Upper lobe of left lung (tissue), 6 donors: Measurements from ENCODE around the gene HACD4. TPM values are rescaled to one million over a fixed set of nuclear protein-coding genes. Genes with fewer than 3 reads are reported as not detected.

Experiments
- ATAC-seq, 2 donors: fragments of 200-7000 bp; cut with Tn5 transposase; one replicate each; pipeline ENCODE4 v1.9.1; 2022; ENCODE audit warnings: mild to moderate bottlenecking in 2 of 2, moderate library complexity in 2 of 2; ENCODE audit not compliant: low FRiP score in 2 of 2
- DNase-seq, 2 donors: peaks; one replicate each; pipeline ENCODE4 v3.0.0-alpha.2; 2019 to 2020
- H3K27ac ChIP-seq, 4 donors: fragments of 200-600 bp; sonication (generic); one replicate each; pipeline ENCODE4 v1.5.1; 2016 to 2019
- H3K27me3 ChIP-seq, 4 donors: fragments of 200-600 bp; sonication (generic); one replicate each; pipeline ENCODE4 v1.5.1; 2017 to 2019
- H3K36me3 ChIP-seq, 4 donors: fragments of 200-600 bp; sonication (generic); one replicate each; pipeline ENCODE4 v1.5.1; 2016 to 2019
- H3K4me1 ChIP-seq, 4 donors: fragments of 200-600 bp; sonication (generic); one replicate each; pipeline ENCODE4 v1.5.1; 2018 to 2019
- H3K4me3 ChIP-seq, 4 donors: fragments of 200-600 bp; sonication (generic); one replicate each; pipeline ENCODE4 v1.5.1; 2017 to 2019; ENCODE audit warnings: mild to moderate bottlenecking in 2 of 4, moderate library complexity in 1 of 4
- H3K9me3 ChIP-seq, 4 donors: fragments of 200-600 bp; sonication (generic); one replicate each; pipeline ENCODE4 v1.5.1; 2018 to 2019
- EP300 ChIP-seq, 4 donors: sonication (generic); formaldehyde crosslinking; IDR thresholded peaks; one replicate each; pipeline ENCODE4 v1.5.1; 2017; ENCODE audit warnings: antibody characterized with exemption in 4 of 4, control low read depth in 2 of 4
- POLR2A ChIP-seq, 4 donors: fragments of 450-650 bp; IDR thresholded peaks; one replicate each; pipeline ENCODE4 v1.5.1; 2016 to 2017; ENCODE audit warnings: antibody characterized with exemption in 4 of 4, mild to moderate bottlenecking in 2 of 4
- POLR2AphosphoS5 ChIP-seq, 2 donors: sonication (generic); formaldehyde crosslinking; IDR thresholded peaks; one replicate each; pipeline ENCODE4 v1.5.1; 2017; ENCODE audit warnings: antibody characterized with exemption in 2 of 2
- WGBS, 2 donors: methylation state at CpG; one replicate each; pipeline ENCODE4 v1.1.5; 2017 to 2018; 5-methylcytosine and 5-hydroxymethylcytosine counted together
- total RNA-seq, 6 donors: library from RNA; depleted of rRNA in 4 of 6; stranded (reverse); fragments of >200 nt in 4 of 6; gene quantifications; one replicate each; pipeline versions ENCODE4 v1.1.0 to v1.2.1, GENCODE V29; 2016 to 2021
- TF ChIP-seq, protein P1 (sequence below), 6 experiments: fragments of 450-650 bp in 4 of 6; fragments of 200-600 bp in 2 of 6; sonication (generic) in 2 of 6; IDR thresholded peaks; one replicate each; pipeline ENCODE4 v1.5.1; 2016 to 2019; ENCODE audit warnings: antibody characterized with exemption in 6 of 6
- donor health status: DM: no; HTN: no; CAD: no; lungs with moderate emphysema.
- donor health status: DM: no; HTN: yes; CAD: no; lungs with severe emphysema.

Gene HACD4
- total RNA-seq, 6 donors from 2014 or later, result 2.7 to 17.7 (median 7.3) TPM

DNA sequence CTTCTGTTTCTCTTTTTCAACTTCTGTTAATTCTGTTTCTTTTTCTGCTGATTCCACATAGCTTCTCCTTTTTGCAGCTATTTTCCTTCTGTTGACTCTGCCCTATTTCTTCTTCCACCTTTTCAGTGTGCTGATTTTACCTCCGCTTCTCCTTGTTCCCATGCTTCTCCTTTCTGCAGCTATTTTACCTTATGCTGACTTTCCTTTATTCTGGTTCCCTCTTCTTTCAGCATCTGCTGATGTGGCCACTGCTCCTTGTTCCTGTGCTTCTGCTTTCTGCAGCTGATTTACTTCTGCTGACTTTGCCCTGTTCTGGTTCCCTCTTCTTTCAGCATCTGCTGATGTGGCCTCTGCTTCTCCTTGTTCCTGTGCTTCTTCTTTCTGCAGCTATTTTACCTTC is 58.8 kb downstream of the HACD4 start:
- peaks cover 0 to 9% (median 6%) of the 10 kb centered on the region in 4 donors for H3K36me3 ChIP-seq
- no peaks in the 10 kb centered on the region for H3K4me1 ChIP-seq
- DNase-seq (no peak), ATAC-seq (no peak)
- no peaks in the 10 kb centered on the region for H3K27me3 ChIP-seq
- no peak overlapping the region for H3K4me3 ChIP-seq
- TF ChIP-seq, protein P1, sequence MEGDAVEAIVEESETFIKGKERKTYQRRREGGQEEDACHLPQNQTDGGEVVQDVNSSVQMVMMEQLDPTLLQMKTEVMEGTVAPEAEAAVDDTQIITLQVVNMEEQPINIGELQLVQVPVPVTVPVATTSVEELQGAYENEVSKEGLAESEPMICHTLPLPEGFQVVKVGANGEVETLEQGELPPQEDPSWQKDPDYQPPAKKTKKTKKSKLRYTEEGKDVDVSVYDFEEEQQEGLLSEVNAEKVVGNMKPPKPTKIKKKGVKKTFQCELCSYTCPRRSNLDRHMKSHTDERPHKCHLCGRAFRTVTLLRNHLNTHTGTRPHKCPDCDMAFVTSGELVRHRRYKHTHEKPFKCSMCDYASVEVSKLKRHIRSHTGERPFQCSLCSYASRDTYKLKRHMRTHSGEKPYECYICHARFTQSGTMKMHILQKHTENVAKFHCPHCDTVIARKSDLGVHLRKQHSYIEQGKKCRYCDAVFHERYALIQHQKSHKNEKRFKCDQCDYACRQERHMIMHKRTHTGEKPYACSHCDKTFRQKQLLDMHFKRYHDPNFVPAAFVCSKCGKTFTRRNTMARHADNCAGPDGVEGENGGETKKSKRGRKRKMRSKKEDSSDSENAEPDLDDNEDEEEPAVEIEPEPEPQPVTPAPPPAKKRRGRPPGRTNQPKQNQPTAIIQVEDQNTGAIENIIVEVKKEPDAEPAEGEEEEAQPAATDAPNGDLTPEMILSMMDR (IDR thresholded peaks at IDR 0.05), result no peak
- H3K9me3 ChIP-seq, result no peaks in the 10 kb centered on the region
- WGBS, 2 donors, result 100% methylated on average over 1 of the region's 1 CpG
- no peak overlapping the region for H3K27ac ChIP-seq

DNA sequence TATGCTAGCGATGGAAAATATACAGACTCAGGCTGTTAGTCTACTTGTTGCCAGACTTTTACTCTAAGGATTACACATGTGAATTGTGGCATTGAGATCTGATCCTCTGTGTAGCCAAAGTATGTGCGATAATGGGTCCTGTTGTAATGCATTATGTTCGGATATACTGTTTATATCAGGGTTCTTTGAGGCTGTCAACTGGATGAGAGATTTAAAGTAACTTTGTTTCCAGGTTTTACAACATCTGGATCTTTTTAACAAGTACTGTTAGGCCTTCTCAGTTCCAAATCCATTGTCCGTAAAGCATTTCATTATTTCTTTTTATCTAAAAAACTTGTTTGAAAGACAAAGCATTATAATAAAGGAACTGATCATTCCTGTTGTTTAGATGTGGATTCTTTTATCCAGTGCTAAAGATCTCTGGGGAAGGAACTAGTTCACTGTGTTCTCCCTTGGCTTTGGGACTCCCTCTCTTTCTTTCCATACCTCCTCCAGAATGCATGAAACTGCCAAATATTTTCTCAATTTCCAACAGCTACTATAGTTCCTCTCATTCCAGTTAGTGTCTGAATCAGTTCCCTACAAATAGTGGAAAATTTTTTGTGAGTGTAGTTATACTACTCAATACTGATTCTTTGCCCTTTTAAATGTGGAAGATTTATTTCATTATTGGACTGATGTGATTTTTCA is 68.8 kb downstream of the HACD4 start:
- H3K36me3 ChIP-seq, result no peaks in the 10 kb centered on the region
- no peak overlapping the region for H3K4me3 ChIP-seq
- no peak for ATAC-seq
- 81 to 83% methylated on average over 4 of the region's 4 CpGs for WGBS, 2 donors
- H3K27me3 ChIP-seq, result no peaks in the 10 kb centered on the region
- no peaks in the 10 kb centered on the region for H3K9me3 ChIP-seq
- no peaks in the 10 kb centered on the region for H3K4me1 ChIP-seq
- no peak for DNase-seq
- H3K27ac ChIP-seq, result no peak overlapping the region
- TF ChIP-seq, protein P1 (IDR thresholded peaks at IDR 0.05), result no peak
- no peak for TF ChIP-seq POLR2AphosphoS5 (IDR thresholded peaks at IDR 0.05)
- TF ChIP-seq EP300 (IDR thresholded peaks at IDR 0.05), result no peak
- no peak for TF ChIP-seq POLR2A (IDR thresholded peaks at IDR 0.05)

DNA sequence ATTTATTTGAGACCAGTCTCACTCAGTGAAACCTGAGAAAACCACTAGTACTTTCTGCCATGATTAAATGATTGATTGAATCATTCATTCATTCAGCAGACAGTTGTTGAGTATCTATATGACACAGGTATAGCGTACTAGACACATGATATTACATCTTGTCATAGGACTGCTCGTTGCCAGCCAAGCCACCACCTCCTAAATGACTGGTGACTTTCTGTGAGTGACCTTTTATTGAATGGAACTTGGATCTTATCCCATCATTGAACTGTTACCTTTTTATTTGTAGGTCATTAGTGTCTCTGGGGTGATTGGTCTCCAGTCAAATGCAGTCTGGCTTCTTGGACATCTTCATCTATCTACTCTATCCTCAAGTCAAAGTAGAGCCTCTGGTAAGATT is 80.7 kb downstream of the HACD4 start:
- WGBS, 2 donors, result 98 to 100% methylated on average over 2 of the region's 2 CpGs
- Histone ChIP-seq H3K27ac (no peak overlapping the region), H3K36me3 (peaks cover 0 to 18% (median 2%) of the 10 kb centered on the region in 4 donors), H3K4me3 (no peak overlapping the region), H3K9me3 (no peaks in the 10 kb centered on the region), H3K4me1 (no peaks in the 10 kb centered on the region), H3K27me3 (no peaks in the 10 kb centered on the region)
- no peak for ATAC-seq
- no peak for TF ChIP-seq EP300 (IDR thresholded peaks at IDR 0.05)
- no peak for TF ChIP-seq POLR2A (IDR thresholded peaks at IDR 0.05)
- TF ChIP-seq POLR2AphosphoS5 (IDR thresholded peaks at IDR 0.05), result no peak
- TF ChIP-seq, protein P1 (IDR thresholded peaks at IDR 0.05), result no peak
- DNase-seq, result no peak

Other genes with a start within 250 kb of the HACD4 start
- gene IFNB1, start 46.3 kb upstream of the HACD4 start, total RNA-seq, result not detected
- gene IFNW1, start 110.2 kb upstream of the HACD4 start, total RNA-seq, result not detected
- not detected for gene IFNA21, start 135.0 kb upstream of the HACD4 start, total RNA-seq
- gene IFNA4, start 155.9 kb upstream of the HACD4 start, total RNA-seq, result 1 to 10 TPM in 1 of 6 donors, not detected in 5; 2.1 TPM
- not detected for gene IFNA7, start 170.6 kb upstream of the HACD4 start, total RNA-seq
- gene IFNA10, start 175.5 kb upstream of the HACD4 start, total RNA-seq, result not detected
- not detected for gene IFNA16, start 185.7 kb upstream of the HACD4 start, total RNA-seq
- not detected for gene IFNA17, start 196.6 kb upstream of the HACD4 start, total RNA-seq
- gene IFNA14, start 208.4 kb upstream of the HACD4 start, total RNA-seq, result not detected